OCI-LY3 (cell line): ENCODE data around the gene KLK14.

Experiments used
- CTCF ChIP-seq: fragments of 200-600, 300-600 bp; sonication (generic); IDR thresholded peaks from 2 replicates; pipeline ENCODE4 v1.5.1; 2014; ENCODE audit warnings: antibody characterized with exemption, low read length, low read depth
- EZH2phosphoT487 ChIP-seq: fragments of 200-600 bp; shearing (Covaris generic); IDR thresholded peaks from 2 replicates; pipeline ENCODE4 v1.6.1; 2018; ENCODE audit warnings: antibody characterized with exemption, mixed run types, low read depth

GRCh38 chr19:51100601-51101000 lies 17.9 kb upstream of the KLK14 start:
- no peak for TF ChIP-seq CTCF
- no peak for TF ChIP-seq EZH2phosphoT487
